WTC11 (cell line): ENCODE results near the gene PCDH9. TPM values are rescaled to one million over a fixed set of nuclear protein-coding genes. Genes with fewer than 3 reads are reported as not detected.

ENCODE experiments used
- ATAC-seq: fragments of 200-7000 bp; cut with Tn5 transposase; 2 replicates; pipeline ENCODE4 v1.10.0; 2021; ENCODE audit warnings: mild to moderate bottlenecking, moderate library complexity
- CTCF ChIA-PET: fragments of 300-600 bp; sonication (Branson Sonifier 250); formaldehyde crosslinking; loops from one replicate; lab custom pipeline; 2021; ENCODE audit warnings: antibody characterized with exemption; lab: Charles Lee
- POLR2A ChIA-PET: fragments of 350-600 bp; sonication (Branson Sonifier 250); formaldehyde crosslinking; loops from one replicate; lab custom pipeline; 2021; ENCODE audit warnings: antibody characterized with exemption; lab: Charles Lee
- DNase-seq: peaks from one replicate; pipeline ENCODE4 v3.0.0; 2021; ENCODE audit warnings: low spot score
- H3K27ac Mint-ChIP-seq: 2 replicates; pipeline ENCODE4 v1.8.0; 2021; ENCODE audit warnings: mixed read lengths
- H3K27me3 Mint-ChIP-seq: 2 replicates; pipeline ENCODE4 v1.8.0; 2021; ENCODE audit warnings: low read depth, mild to moderate bottlenecking, moderate library complexity, mixed read lengths
- H3K36me3 Mint-ChIP-seq: 2 replicates; pipeline ENCODE4 v1.8.0; 2021; ENCODE audit warnings: mixed read lengths
- H3K4me1 Mint-ChIP-seq: 2 replicates; pipeline ENCODE4 v1.8.0; 2022; ENCODE audit warnings: mixed read lengths
- H3K4me3 Mint-ChIP-seq: 2 replicates; pipeline ENCODE4 v1.8.0; 2021; ENCODE audit warnings: mild to moderate bottlenecking, moderate library complexity, mixed read lengths
- H3K9me3 Mint-ChIP-seq: 2 replicates; pipeline ENCODE4 v1.8.0; 2021; ENCODE audit warnings: mixed read lengths
- AR ChIP-seq: fragments of 250-450 bp; sonication (Bioruptor Pico); IDR thresholded peaks from 2 replicates; pipeline ENCODE4 v1.9.0; 2021; ENCODE audit warnings: mild to moderate bottlenecking
- ARID4B ChIP-seq: sonication (generic); formaldehyde crosslinking; IDR thresholded peaks from 2 replicates; pipeline ENCODE4 v1.8.0; 2023; ENCODE audit warnings: missing genetic modification reagents, mild to moderate bottlenecking, borderline replicate concordance
- ATF3 ChIP-seq: sonication (generic); formaldehyde crosslinking; conservative IDR thresholded peaks from 2 replicates; pipeline ENCODE4 v1.8.1; 2022; ENCODE audit warnings: mild to moderate bottlenecking, missing genetic modification reagents
- EMX1 ChIP-seq: fragments of 250-450 bp; sonication (Bioruptor Pico); IDR thresholded peaks from 2 replicates; pipeline ENCODE4 v1.8.0; 2021; ENCODE audit warnings: mild to moderate bottlenecking
- ESRRA ChIP-seq: sonication (generic); formaldehyde crosslinking; IDR thresholded peaks from 2 replicates; pipeline ENCODE4 v1.8.1; 2022; ENCODE audit warnings: mild to moderate bottlenecking, missing genetic modification reagents, borderline replicate concordance
- GABPB1 ChIP-seq: sonication (generic); formaldehyde crosslinking; IDR thresholded peaks from 2 replicates; pipeline ENCODE4 v1.8.1; 2023; ENCODE audit warnings: mild to moderate bottlenecking, missing genetic modification reagents
- IRF1 ChIP-seq: sonication (generic); formaldehyde crosslinking; IDR thresholded peaks from 2 replicates; pipeline ENCODE4 v1.8.0; 2023; ENCODE audit warnings: missing genetic modification reagents
- MXD4 ChIP-seq: fragments of 250-450 bp; sonication (Bioruptor Pico); IDR thresholded peaks from 2 replicates; pipeline ENCODE4 v1.8.0; 2021; ENCODE audit warnings: mild to moderate bottlenecking, moderate library complexity, borderline replicate concordance
- NR3C1 ChIP-seq: sonication (generic); formaldehyde crosslinking; conservative IDR thresholded peaks from 2 replicates; pipeline ENCODE4 v1.8.1; 2023; ENCODE audit warnings: low read depth, mild to moderate bottlenecking, missing genetic modification reagents
- OVOL2 ChIP-seq: fragments of 250-450 bp; sonication (Bioruptor Pico); IDR thresholded peaks from 2 replicates; pipeline ENCODE4 v1.9.0; 2021; ENCODE audit warnings: mild to moderate bottlenecking, borderline replicate concordance
- SOX15 ChIP-seq: fragments of 250-450 bp; sonication (Bioruptor Pico); IDR thresholded peaks from 2 replicates; pipeline ENCODE4 v1.9.0; 2021; ENCODE audit warnings: mild to moderate bottlenecking
- SP1 ChIP-seq: sonication (generic); formaldehyde crosslinking; conservative IDR thresholded peaks from 2 replicates; pipeline ENCODE4 v1.8.1; 2022; ENCODE audit warnings: missing genetic modification reagents
- ZBTB43 ChIP-seq: sonication (generic); formaldehyde crosslinking; IDR thresholded peaks from 2 replicates; pipeline ENCODE4 v1.8.1; 2023; ENCODE audit warnings: mild to moderate bottlenecking, missing genetic modification reagents
- ZNF138 ChIP-seq: sonication (generic); formaldehyde crosslinking; conservative IDR thresholded peaks from 2 replicates; pipeline ENCODE4 v1.8.1; 2022; ENCODE audit warnings: mild to moderate bottlenecking, moderate library complexity, missing genetic modification reagents
- ZNF512 ChIP-seq: sonication (generic); formaldehyde crosslinking; IDR thresholded peaks from 2 replicates; pipeline ENCODE4 v1.8.1; 2022; ENCODE audit warnings: missing genetic modification reagents, borderline replicate concordance
- total RNA-seq: library from RNA; stranded (reverse); gene quantifications from 3 replicates; pipeline ENCODE4 v1.2.3, GENCODE V29; 2021
- TF ChIP-seq, protein P1 (sequence below): sonication (generic); formaldehyde crosslinking; IDR thresholded peaks from 2 replicates; pipeline ENCODE4 v1.8.1; 2023; ENCODE audit warnings: mild to moderate bottlenecking, missing genetic modification reagents, moderate library complexity
- TF ChIP-seq, protein P2 (sequence below): sonication (generic); formaldehyde crosslinking; IDR thresholded peaks from 2 replicates; pipeline ENCODE4 v1.8.1; 2022; ENCODE audit warnings: low read depth, mild to moderate bottlenecking, moderate library complexity, missing genetic modification reagents, borderline replicate concordance
- TF ChIP-seq, protein P3 (sequence below): fragments of 250-450 bp; sonication (Bioruptor Pico); IDR thresholded peaks from 2 replicates; pipeline ENCODE4 v2.1.2; 2022; ENCODE audit warnings: mild to moderate bottlenecking, moderate library complexity
- TF ChIP-seq, protein P4 (sequence below): sonication (generic); formaldehyde crosslinking; IDR thresholded peaks from 2 replicates; pipeline ENCODE4 v1.8.1; 2022; ENCODE audit warnings: low read depth, missing genetic modification reagents, borderline replicate concordance

The PCDH9 gene
- total RNA-seq, 1 experiment from 2014 or later = 0.48 TPM

- H3K4me3 Mint-ChIP-seq = no peak overlapping the region
- TF ChIP-seq NR3C1 (CRISPR knock-in tag) (no peak), ESRRA (CRISPR knock-in tag) (no peak), ZBTB43 (no peak), AR (CRISPR knock-in tag) (no peak), ZNF138 (CRISPR knock-in tag) (no peak), ZNF512 (no peak), ARID4B (no peak), GABPB1 (CRISPR knock-in tag) (no peak), OVOL2 (no peak)
- TF ChIP-seq, protein P1, sequence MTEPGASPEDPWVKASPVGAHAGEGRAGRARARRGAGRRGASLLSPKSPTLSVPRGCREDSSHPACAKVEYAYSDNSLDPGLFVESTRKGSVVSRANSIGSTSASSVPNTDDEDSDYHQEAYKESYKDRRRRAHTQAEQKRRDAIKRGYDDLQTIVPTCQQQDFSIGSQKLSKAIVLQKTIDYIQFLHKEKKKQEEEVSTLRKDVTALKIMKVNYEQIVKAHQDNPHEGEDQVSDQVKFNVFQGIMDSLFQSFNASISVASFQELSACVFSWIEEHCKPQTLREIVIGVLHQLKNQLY (CRISPR knock-in tag) = no peak
- TF ChIP-seq, protein P2, sequence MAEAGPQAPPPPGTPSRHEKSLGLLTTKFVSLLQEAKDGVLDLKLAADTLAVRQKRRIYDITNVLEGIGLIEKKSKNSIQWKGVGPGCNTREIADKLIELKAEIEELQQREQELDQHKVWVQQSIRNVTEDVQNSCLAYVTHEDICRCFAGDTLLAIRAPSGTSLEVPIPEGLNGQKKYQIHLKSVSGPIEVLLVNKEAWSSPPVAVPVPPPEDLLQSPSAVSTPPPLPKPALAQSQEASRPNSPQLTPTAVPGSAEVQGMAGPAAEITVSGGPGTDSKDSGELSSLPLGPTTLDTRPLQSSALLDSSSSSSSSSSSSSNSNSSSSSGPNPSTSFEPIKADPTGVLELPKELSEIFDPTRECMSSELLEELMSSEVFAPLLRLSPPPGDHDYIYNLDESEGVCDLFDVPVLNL (CRISPR knock-in tag) = no peak
- ChIA-PET POLR2A (no interaction called here), CTCF (no interaction called here)
- H3K36me3 Mint-ChIP-seq = no peaks in the 10 kb centered on the region
- no peaks in the 10 kb centered on the region for H3K27me3 Mint-ChIP-seq
- no peak overlapping the region for H3K27ac Mint-ChIP-seq
- ATAC-seq = no peak
- H3K9me3 Mint-ChIP-seq = no peaks in the 10 kb centered on the region
- peaks cover 4% of the 10 kb centered on the region for H3K4me1 Mint-ChIP-seq
- DNase-seq = no peak
These were observed 740.5 kb downstream of the PCDH9 start for GRCh38 chr13:66489586-66489985.

- ChIA-PET POLR2A (no interaction called here), CTCF (no interaction called here)
- DNase-seq (no peak), ATAC-seq (no peak)
- H3K4me3 Mint-ChIP-seq = no peak overlapping the region
- H3K4me1 Mint-ChIP-seq = peaks cover 4% of the 10 kb centered on the region
- H3K27ac Mint-ChIP-seq = no peak overlapping the region
- no peaks in the 10 kb centered on the region for H3K9me3 Mint-ChIP-seq
- no peaks in the 10 kb centered on the region for H3K36me3 Mint-ChIP-seq
- H3K27me3 Mint-ChIP-seq = no peaks in the 10 kb centered on the region
- TF ChIP-seq MXD4 (CRISPR knock-in tag) (no peak), ATF3 (CRISPR knock-in tag) (no peak), IRF1 (CRISPR knock-in tag) (no peak), SOX15 (CRISPR knock-in tag) (no peak), EMX1 (CRISPR knock-in tag) (no peak), SP1 (CRISPR knock-in tag) (no peak)
- TF ChIP-seq, protein P3, sequence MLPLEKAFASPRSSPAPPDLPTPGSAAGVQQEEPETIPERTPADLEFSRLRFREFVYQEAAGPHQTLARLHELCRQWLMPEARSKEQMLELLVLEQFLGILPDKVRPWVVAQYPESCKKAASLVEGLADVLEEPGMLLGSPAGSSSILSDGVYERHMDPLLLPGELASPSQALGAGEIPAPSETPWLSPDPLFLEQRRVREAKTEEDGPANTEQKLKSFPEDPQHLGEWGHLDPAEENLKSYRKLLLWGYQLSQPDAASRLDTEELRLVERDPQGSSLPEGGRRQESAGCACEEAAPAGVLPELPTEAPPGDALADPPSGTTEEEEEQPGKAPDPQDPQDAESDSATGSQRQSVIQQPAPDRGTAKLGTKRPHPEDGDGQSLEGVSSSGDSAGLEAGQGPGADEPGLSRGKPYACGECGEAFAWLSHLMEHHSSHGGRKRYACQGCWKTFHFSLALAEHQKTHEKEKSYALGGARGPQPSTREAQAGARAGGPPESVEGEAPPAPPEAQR = no peak
- TF ChIP-seq, protein P4, sequence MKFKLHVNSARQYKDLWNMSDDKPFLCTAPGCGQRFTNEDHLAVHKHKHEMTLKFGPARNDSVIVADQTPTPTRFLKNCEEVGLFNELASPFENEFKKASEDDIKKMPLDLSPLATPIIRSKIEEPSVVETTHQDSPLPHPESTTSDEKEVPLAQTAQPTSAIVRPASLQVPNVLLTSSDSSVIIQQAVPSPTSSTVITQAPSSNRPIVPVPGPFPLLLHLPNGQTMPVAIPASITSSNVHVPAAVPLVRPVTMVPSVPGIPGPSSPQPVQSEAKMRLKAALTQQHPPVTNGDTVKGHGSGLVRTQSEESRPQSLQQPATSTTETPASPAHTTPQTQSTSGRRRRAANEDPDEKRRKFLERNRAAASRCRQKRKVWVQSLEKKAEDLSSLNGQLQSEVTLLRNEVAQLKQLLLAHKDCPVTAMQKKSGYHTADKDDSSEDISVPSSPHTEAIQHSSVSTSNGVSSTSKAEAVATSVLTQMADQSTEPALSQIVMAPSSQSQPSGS (CRISPR knock-in tag) = no peak
These were observed 741.0 kb downstream of the PCDH9 start for GRCh38 chr13:66489172-66489571.
